Measurements from ENCODE around the gene SIGLEC10.

SIGLEC10 gene

GRCh38 chr19:51389143-51389542 is 28.3 kb downstream of the SIGLEC10 start:
- Histone ChIP-seq H3K4me3 (ENCODE audit: insufficient read length, low read depth) (no peak overlapping the region), H3K4me1 (ENCODE audit: insufficient read depth, insufficient read length) (no peaks in the 10 kb centered on the region), H3K9ac (ENCODE audit: insufficient read length, low read depth) (no peak overlapping the region), H3K36me3 (ENCODE audit: insufficient read depth, insufficient read length, low read length) (no peaks in the 10 kb centered on the region), H3K27me3 (ENCODE audit: insufficient read depth, insufficient read length) (no peaks in the 10 kb centered on the region), H3K9me3 (ENCODE audit: insufficient read depth, low read length) (no peaks in the 10 kb centered on the region)
- TF ChIP-seq YY1 (IDR thresholded peaks at IDR 0.05; ENCODE audit: insufficient read depth, insufficient read length) (no peak), ZNF274 (IDR thresholded peaks at IDR 0.05; ENCODE audit: low read depth, low read length) (no peak), SUZ12 (IDR thresholded peaks at IDR 0.05; ENCODE audit: extremely low read depth, insufficient read depth, insufficient read length) (no peak)
- DNase-seq (ENCODE audit: low read depth, low spot score) = no peak

GRCh38 chr19:51387924-51388389 is 29.5 kb downstream of the SIGLEC10 start, which contains the start of gene LIM2:
Gene LIM2, minus strand, starts transcription at chr19:51387974. Its CDS starts 531 bp downstream, at chr19:51387443.
- no peak within 1 kb of the TSS for H3K9ac ChIP-seq (ENCODE audit: insufficient read length, low read depth)
- no peaks in the 10 kb centered on the region for H3K36me3 ChIP-seq (ENCODE audit: insufficient read depth, insufficient read length, low read length)
- DNase-seq (ENCODE audit: low read depth, low spot score) = no peak
- H3K4me1 ChIP-seq (ENCODE audit: insufficient read depth, insufficient read length) = no peaks in the 10 kb centered on the region
- H3K4me3 ChIP-seq (ENCODE audit: insufficient read length, low read depth) = no peak within 1 kb of the TSS
- no peaks in the 10 kb centered on the region for H3K27me3 ChIP-seq (ENCODE audit: insufficient read depth, insufficient read length)
- H3K9me3 ChIP-seq (ENCODE audit: insufficient read depth, low read length) = no peaks in the 10 kb centered on the region
- TF ChIP-seq YY1 (IDR thresholded peaks at IDR 0.05; ENCODE audit: insufficient read depth, insufficient read length) (no peak), ZNF274 (IDR thresholded peaks at IDR 0.05; ENCODE audit: low read depth, low read length) (no peak), SUZ12 (IDR thresholded peaks at IDR 0.05; ENCODE audit: extremely low read depth, insufficient read depth, insufficient read length) (no peak)

- Histone ChIP-seq H3K9ac (ENCODE audit: insufficient read length, low read depth) (no peak overlapping the region), H3K4me1 (ENCODE audit: insufficient read depth, insufficient read length) (no peaks in the 10 kb centered on the region), H3K27me3 (ENCODE audit: insufficient read depth, insufficient read length) (no peaks in the 10 kb centered on the region), H3K4me3 (ENCODE audit: insufficient read length, low read depth) (no peak overlapping the region), H3K36me3 (ENCODE audit: insufficient read depth, insufficient read length, low read length) (no peaks in the 10 kb centered on the region), H3K9me3 (ENCODE audit: insufficient read depth, low read length) (no peaks in the 10 kb centered on the region)
- TF ChIP-seq YY1 (IDR thresholded peaks at IDR 0.05; ENCODE audit: insufficient read depth, insufficient read length) = no peak
- no peak for TF ChIP-seq SUZ12 (IDR thresholded peaks at IDR 0.05; ENCODE audit: extremely low read depth, insufficient read depth, insufficient read length)
- no peak for DNase-seq (ENCODE audit: low read depth, low spot score)
Observed at GRCh38 chr19:51386882-51387520, 30.4 kb downstream of the SIGLEC10 start.

GRCh38 chr19:51382004-51382403 is 35.4 kb downstream of the SIGLEC10 start:
- Histone ChIP-seq H3K4me1 (ENCODE audit: insufficient read depth, insufficient read length) (no peaks in the 10 kb centered on the region), H3K27me3 (ENCODE audit: insufficient read depth, insufficient read length) (no peaks in the 10 kb centered on the region), H3K9ac (ENCODE audit: insufficient read length, low read depth) (no peak overlapping the region), H3K36me3 (ENCODE audit: insufficient read depth, insufficient read length, low read length) (no peaks in the 10 kb centered on the region), H3K9me3 (ENCODE audit: insufficient read depth, low read length) (peaks cover 7% of the 10 kb centered on the region; the same call in 1 of the 2 replicates), H3K4me3 (ENCODE audit: insufficient read length, low read depth) (no peak overlapping the region)
- no peak for DNase-seq (ENCODE audit: low read depth, low spot score)
- no peak for TF ChIP-seq SUZ12 (IDR thresholded peaks at IDR 0.05; ENCODE audit: extremely low read depth, insufficient read depth, insufficient read length)
- TF ChIP-seq ZNF274 (IDR thresholded peaks at IDR 0.05; ENCODE audit: low read depth, low read length) = no peak
- no peak for TF ChIP-seq YY1 (IDR thresholded peaks at IDR 0.05; ENCODE audit: insufficient read depth, insufficient read length)

- Histone ChIP-seq H3K4me1 (ENCODE audit: insufficient read depth, insufficient read length) (no peaks in the 10 kb centered on the region), H3K27me3 (ENCODE audit: insufficient read depth, insufficient read length) (no peaks in the 10 kb centered on the region), H3K9ac (ENCODE audit: insufficient read length, low read depth) (no peak overlapping the region), H3K4me3 (ENCODE audit: insufficient read length, low read depth) (no peak overlapping the region), H3K9me3 (ENCODE audit: insufficient read depth, low read length) (peaks cover 7% of the 10 kb centered on the region; the same call in 1 of the 2 replicates), H3K36me3 (ENCODE audit: insufficient read depth, insufficient read length, low read length) (no peaks in the 10 kb centered on the region)
- DNase-seq (ENCODE audit: low read depth, low spot score) = no peak
- no peak for TF ChIP-seq ZNF274 (IDR thresholded peaks at IDR 0.05; ENCODE audit: low read depth, low read length)
- TF ChIP-seq YY1 (IDR thresholded peaks at IDR 0.05; ENCODE audit: insufficient read depth, insufficient read length) = no peak
- TF ChIP-seq SUZ12 (IDR thresholded peaks at IDR 0.05; ENCODE audit: extremely low read depth, insufficient read depth, insufficient read length) = no peak
Observed at GRCh38 chr19:51380379-51380778, 37.1 kb downstream of the SIGLEC10 start.

- Histone ChIP-seq H3K27me3 (ENCODE audit: insufficient read depth, insufficient read length) (no peaks in the 10 kb centered on the region), H3K4me3 (ENCODE audit: insufficient read length, low read depth) (no peak overlapping the region), H3K4me1 (ENCODE audit: insufficient read depth, insufficient read length) (no peaks in the 10 kb centered on the region), H3K36me3 (ENCODE audit: insufficient read depth, insufficient read length, low read length) (no peaks in the 10 kb centered on the region), H3K9ac (ENCODE audit: insufficient read length, low read depth) (no peak overlapping the region), H3K9me3 (ENCODE audit: insufficient read depth, low read length) (peaks cover 7% of the 10 kb centered on the region; the same call in 1 of the 2 replicates)
- no peak for TF ChIP-seq ZNF274 (IDR thresholded peaks at IDR 0.05; ENCODE audit: low read depth, low read length)
- no peak for TF ChIP-seq SUZ12 (IDR thresholded peaks at IDR 0.05; ENCODE audit: extremely low read depth, insufficient read depth, insufficient read length)
- TF ChIP-seq YY1 (IDR thresholded peaks at IDR 0.05; ENCODE audit: insufficient read depth, insufficient read length) = no peak
- no peak for DNase-seq (ENCODE audit: low read depth, low spot score)
Observed at GRCh38 chr19:51377422-51377821, 40.0 kb downstream of the SIGLEC10 start.

- TF ChIP-seq ZNF274 (IDR thresholded peaks at IDR 0.05; ENCODE audit: low read depth, low read length) (no peak), YY1 (IDR thresholded peaks at IDR 0.05; ENCODE audit: insufficient read depth, insufficient read length) (no peak), SUZ12 (IDR thresholded peaks at IDR 0.05; ENCODE audit: extremely low read depth, insufficient read depth, insufficient read length) (no peak)
- Histone ChIP-seq H3K4me1 (ENCODE audit: insufficient read depth, insufficient read length) (no peaks in the 10 kb centered on the region), H3K36me3 (ENCODE audit: insufficient read depth, insufficient read length, low read length) (no peaks in the 10 kb centered on the region), H3K9me3 (ENCODE audit: insufficient read depth, low read length) (no peaks in the 10 kb centered on the region), H3K4me3 (ENCODE audit: insufficient read length, low read depth) (no peak overlapping the region), H3K9ac (ENCODE audit: insufficient read length, low read depth) (no peak overlapping the region), H3K27me3 (ENCODE audit: insufficient read depth, insufficient read length) (no peaks in the 10 kb centered on the region)
- no peak for DNase-seq (ENCODE audit: low read depth, low spot score)
Observed at GRCh38 chr19:51375504-51376221, 41.8 kb downstream of the SIGLEC10 start.

Data from NT2/D1 (cell line).